Measurements from ENCODE around the gene MYBPC2. TPM values are rescaled to one million over a fixed set of nuclear protein-coding genes. Genes with fewer than 3 reads are reported as not detected.

The MYBPC2 gene
- total and polyA plus RNA-seq, 9 of the 15 experiments (the other 6 are each of a cell fraction or from before 2014, with no cell fraction given) = 0.01 to 0.14 (median 0.04) TPM; not detected in 6

- no peaks in the 10 kb centered on the region for H3K9me1 ChIP-seq (ENCODE audit: control insufficient read depth, insufficient read depth, low read length)
- H3K9ac ChIP-seq (ENCODE audit: insufficient read depth in 1 of 2, low read depth in 2 of 2, low read length in 2 of 2) = peak overlapping the region in 1 of 2 experiments; percentile 43; a peak in 1 of 4 replicates
- no peaks in the 10 kb centered on the region for H3K27me3 ChIP-seq (ENCODE audit: control insufficient read depth in 2 of 2, insufficient read depth in 2 of 2, low read length in 2 of 2)
- no peak overlapping the region for H3K4me2 ChIP-seq (ENCODE audit: insufficient read depth, low read length)
- 93% methylated on average over 13 of the region's 13 CpGs for WGBS (ENCODE audit: insufficient coverage, low coverage, missing lambda C conversion rate)
- no peak for DNase-seq (ENCODE audit: extremely low read depth in 1 of 4, low spot score in 3 of 4)
- no TSS peak for BruUV-seq (replicated peaks)
- no peaks in the 10 kb centered on the region for H4K20me1 ChIP-seq (replicated peaks; ENCODE audit: control insufficient read depth, insufficient read depth, low read length)
- ATAC-seq = no peak
- H3K36me3 ChIP-seq (ENCODE audit: control insufficient read depth, insufficient read depth, low read length) = peaks cover 80% of the 10 kb centered on the region; the same call in 2 of the 3 replicates
- H3K4me3 ChIP-seq = no peak overlapping the region
- no peak overlapping the region for H2AFZ ChIP-seq (ENCODE audit: low read depth, low read length)
- no peaks in the 10 kb centered on the region for H3K79me2 ChIP-seq (ENCODE audit: control insufficient read depth, insufficient read depth, low read length)
- in situ Hi-C loops (cut with MboI) (no loop called here), intact Hi-C loops (cut with micrococcal nuclease) (no loop called here)
- FAIRE-seq = no peak
- peaks cover 13 to 55% of the 10 kb centered on the region in 2 experiments for H3K4me1 ChIP-seq (replicated peaks in 1 of 2; ENCODE audit: control insufficient read depth in 2 of 2, insufficient read depth in 2 of 2, low read length in 2 of 2)
- ChIA-PET CTCF (ENCODE audit: low intra/inter-chr PET ratio) (interaction anchor here (2.4 kb wide), 1 partner anchor 56 kb away, joined by 14 read pairs; no protein-coding TSS in a partner anchor), POLR2A (interaction anchor here (0.8 kb wide), 2 partner anchors 29 to 43 kb away, joined by 3 to 5 read pairs; partner anchors contain the start of gene POLD1)
- no peaks in the 10 kb centered on the region for H3K9me3 ChIP-seq (replicated peaks; ENCODE audit: control insufficient read depth, insufficient read depth, low read depth, low read length)
- H3K27ac ChIP-seq (ENCODE audit: extremely low read depth, low read depth, low read length) = no peak overlapping the region
- no peak for TF ChIP-seq GABPB1 (CRISPR knock-in tag; IDR thresholded peaks at IDR 0.05)
- no peak for TF ChIP-seq PRDM10 (IDR thresholded peaks at IDR 0.05; ENCODE audit: partially characterized antibody)
- TF ChIP-seq, protein P1, sequence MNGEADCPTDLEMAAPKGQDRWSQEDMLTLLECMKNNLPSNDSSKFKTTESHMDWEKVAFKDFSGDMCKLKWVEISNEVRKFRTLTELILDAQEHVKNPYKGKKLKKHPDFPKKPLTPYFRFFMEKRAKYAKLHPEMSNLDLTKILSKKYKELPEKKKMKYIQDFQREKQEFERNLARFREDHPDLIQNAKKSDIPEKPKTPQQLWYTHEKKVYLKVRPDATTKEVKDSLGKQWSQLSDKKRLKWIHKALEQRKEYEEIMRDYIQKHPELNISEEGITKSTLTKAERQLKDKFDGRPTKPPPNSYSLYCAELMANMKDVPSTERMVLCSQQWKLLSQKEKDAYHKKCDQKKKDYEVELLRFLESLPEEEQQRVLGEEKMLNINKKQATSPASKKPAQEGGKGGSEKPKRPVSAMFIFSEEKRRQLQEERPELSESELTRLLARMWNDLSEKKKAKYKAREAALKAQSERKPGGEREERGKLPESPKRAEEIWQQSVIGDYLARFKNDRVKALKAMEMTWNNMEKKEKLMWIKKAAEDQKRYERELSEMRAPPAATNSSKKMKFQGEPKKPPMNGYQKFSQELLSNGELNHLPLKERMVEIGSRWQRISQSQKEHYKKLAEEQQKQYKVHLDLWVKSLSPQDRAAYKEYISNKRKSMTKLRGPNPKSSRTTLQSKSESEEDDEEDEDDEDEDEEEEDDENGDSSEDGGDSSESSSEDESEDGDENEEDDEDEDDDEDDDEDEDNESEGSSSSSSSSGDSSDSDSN (IDR thresholded peaks at IDR 0.05; ENCODE audit: borderline replicate concordance in 1 of 2, low read depth in 2 of 2, low read length in 2 of 2) = no peak
- peak in 1 of 2 experiments; percentile 43; a peak in 1 of 4 replicates for TF ChIP-seq RCOR1 (IDR thresholded peaks at IDR 0.05; ENCODE audit: borderline replicate concordance in 1 of 2, low read depth in 2 of 2, low read length in 2 of 2)
- TF ChIP-seq, protein P2, sequence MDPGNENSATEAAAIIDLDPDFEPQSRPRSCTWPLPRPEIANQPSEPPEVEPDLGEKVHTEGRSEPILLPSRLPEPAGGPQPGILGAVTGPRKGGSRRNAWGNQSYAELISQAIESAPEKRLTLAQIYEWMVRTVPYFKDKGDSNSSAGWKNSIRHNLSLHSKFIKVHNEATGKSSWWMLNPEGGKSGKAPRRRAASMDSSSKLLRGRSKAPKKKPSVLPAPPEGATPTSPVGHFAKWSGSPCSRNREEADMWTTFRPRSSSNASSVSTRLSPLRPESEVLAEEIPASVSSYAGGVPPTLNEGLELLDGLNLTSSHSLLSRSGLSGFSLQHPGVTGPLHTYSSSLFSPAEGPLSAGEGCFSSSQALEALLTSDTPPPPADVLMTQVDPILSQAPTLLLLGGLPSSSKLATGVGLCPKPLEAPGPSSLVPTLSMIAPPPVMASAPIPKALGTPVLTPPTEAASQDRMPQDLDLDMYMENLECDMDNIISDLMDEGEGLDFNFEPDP (CRISPR knock-in tag; IDR thresholded peaks at IDR 0.05) = no peak
- peak; percentile 28 for TF ChIP-seq PHF20 (IDR thresholded peaks at IDR 0.05; ENCODE audit: partially characterized antibody)
- TF ChIP-seq E2F6 (IDR thresholded peaks at IDR 0.05; ENCODE audit: borderline replicate concordance in 1 of 2, extremely low read depth in 1 of 2, insufficient read depth in 1 of 2, insufficient read length in 1 of 2, low read depth in 1 of 2, low read length in 1 of 2, poor library complexity in 1 of 2, severe bottlenecking in 1 of 2) = no peak
- TF ChIP-seq GATAD2B (IDR thresholded peaks at IDR 0.05; ENCODE audit: borderline replicate concordance) = no peak
- TF ChIP-seq HDAC2 (IDR thresholded peaks at IDR 0.05) = 0 out of 2 replicates have a peak, but pooled peaks have one; percentile 38
- TF ChIP-seq, protein P3, sequence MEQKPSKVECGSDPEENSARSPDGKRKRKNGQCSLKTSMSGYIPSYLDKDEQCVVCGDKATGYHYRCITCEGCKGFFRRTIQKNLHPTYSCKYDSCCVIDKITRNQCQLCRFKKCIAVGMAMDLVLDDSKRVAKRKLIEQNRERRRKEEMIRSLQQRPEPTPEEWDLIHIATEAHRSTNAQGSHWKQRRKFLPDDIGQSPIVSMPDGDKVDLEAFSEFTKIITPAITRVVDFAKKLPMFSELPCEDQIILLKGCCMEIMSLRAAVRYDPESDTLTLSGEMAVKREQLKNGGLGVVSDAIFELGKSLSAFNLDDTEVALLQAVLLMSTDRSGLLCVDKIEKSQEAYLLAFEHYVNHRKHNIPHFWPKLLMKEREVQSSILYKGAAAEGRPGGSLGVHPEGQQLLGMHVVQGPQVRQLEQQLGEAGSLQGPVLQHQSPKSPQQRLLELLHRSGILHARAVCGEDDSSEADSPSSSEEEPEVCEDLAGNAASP (IDR thresholded peaks at IDR 0.05) = no peak
- no peak for TF ChIP-seq ZNF586 (CRISPR knock-in tag; conservative IDR thresholded peaks at IDR 0.05)
Observed at GRCh38 chr19:50413096-50413495, 19.6 kb upstream of the MYBPC2 start.

Data from K562 (cell line).